CD4-positive, alpha-beta memory T cell (primary cell): ENCODE data around the gene TARM1. TPM values are rescaled to one million over a fixed set of nuclear protein-coding genes. Genes with fewer than 3 reads are reported as not detected.
A peak's percentile ranks its signal among the peaks of the same experiment; 100 is the strongest.

ENCODE experiments used
- CTCF ChIA-PET: fragments of 350-600 bp; sonication (Branson Sonifier 250); formaldehyde crosslinking; loops from one replicate; lab custom pipeline; 2021; ENCODE audit warnings: inconsistent platforms; ENCODE audit not compliant: partially characterized antibody; lab: Charles Lee
- POLR2A ChIA-PET: fragments of 350-600 bp; sonication (Branson Sonifier 250); formaldehyde crosslinking; loops from one replicate; lab custom pipeline; 2021; ENCODE audit not compliant: partially characterized antibody; lab: Charles Lee
- DNase-seq, 5 donors: peaks; one replicate each; pipeline versions ENCODE4 v3.0.0 to v3.0.0-alpha.2; 2020 to 2022; ENCODE audit warnings: mixed read lengths in 1 of 5
- H3K27ac ChIP-seq: one replicate; pipeline ENCODE4 v1.7.0; 2013; ENCODE audit warnings: low read depth, low read length
- H3K27me3 ChIP-seq: 2 replicates; pipeline ENCODE4 v1.7.0; 2013; ENCODE audit warnings: mild to moderate bottlenecking, low read length, moderate library complexity; ENCODE audit not compliant: insufficient read depth
- H3K36me3 ChIP-seq: 2 replicates; pipeline ENCODE4 v1.7.0; 2013; ENCODE audit warnings: mild to moderate bottlenecking, low read length, moderate library complexity; ENCODE audit not compliant: insufficient read depth
- H3K4me1 ChIP-seq: 2 replicates; pipeline ENCODE4 v1.7.0; 2013; ENCODE audit warnings: mild to moderate bottlenecking, low read length, moderate library complexity; ENCODE audit not compliant: insufficient read depth
- H3K4me3 ChIP-seq, 2 donors: one replicate each; pipeline ENCODE4 v1.7.0; 2013; ENCODE audit warnings: low read length in 2 of 2, mild to moderate bottlenecking in 1 of 2
- H3K9me3 ChIP-seq, 2 donors: one replicate each; pipeline ENCODE4 v1.7.0; 2013; ENCODE audit warnings: low read length in 2 of 2, control low read depth in 1 of 2; ENCODE audit not compliant: control insufficient read depth in 1 of 2
- H3K27ac Mint-ChIP-seq, 7 donors: one replicate each; pipeline ENCODE4 v1.8.0; 2020 to 2021; ENCODE audit warnings: mixed read lengths in 7 of 7, mild to moderate bottlenecking in 6 of 7, inconsistent platforms in 3 of 7, moderate library complexity in 3 of 7
- H3K27me3 Mint-ChIP-seq, 2 donors: one replicate each; pipeline ENCODE4 v1.8.0; 2020 to 2021; ENCODE audit warnings: mixed read lengths in 2 of 2
- H3K36me3 Mint-ChIP-seq, 2 donors: one replicate each; pipeline ENCODE4 v1.8.0; 2020 to 2021; ENCODE audit warnings: mixed read lengths in 2 of 2, inconsistent platforms in 1 of 2, mild to moderate bottlenecking in 1 of 2
- H3K4me1 Mint-ChIP-seq, 4 donors: one replicate each; pipeline ENCODE4 v1.8.0; 2020 to 2021; ENCODE audit warnings: mixed read lengths in 4 of 4, mild to moderate bottlenecking in 1 of 4
- H3K4me3 Mint-ChIP-seq, 8 donors: one replicate each; pipeline ENCODE4 v1.8.0; 2020 to 2021; ENCODE audit warnings: mixed read lengths in 8 of 8, mild to moderate bottlenecking in 7 of 8, moderate library complexity in 6 of 8, inconsistent platforms in 3 of 8
- H3K9me3 Mint-ChIP-seq, 8 donors: one replicate each; pipeline ENCODE4 v1.8.0; 2020 to 2021; ENCODE audit warnings: mixed read lengths in 8 of 8, mild to moderate bottlenecking in 5 of 8, inconsistent platforms in 3 of 8, moderate library complexity in 1 of 8
- intact Hi-C: fragments of 100-400 bp; cut with micrococcal nuclease; formaldehyde crosslinking; loops from one replicate; pipeline ENCODE4 v1.15.1; 2023
- polyA plus RNA-seq, 2 donors: library from polyadenylated mRNA; unstranded; fragments of 300-500 nt; fragmentation: Illumina TruSeq; gene quantifications; one replicate each; pipeline ENCODE4 v1.2.3, GENCODE V29; 2021
- total RNA-seq, 2 experiments: library from RNA; stranded (reverse); gene quantifications; one replicate each; pipeline ENCODE4 v1.2.3, GENCODE V29; 2021

Gene TARM1
- total and polyA plus RNA-seq, 4 experiments from 2014 or later, result not detected

DNA sequence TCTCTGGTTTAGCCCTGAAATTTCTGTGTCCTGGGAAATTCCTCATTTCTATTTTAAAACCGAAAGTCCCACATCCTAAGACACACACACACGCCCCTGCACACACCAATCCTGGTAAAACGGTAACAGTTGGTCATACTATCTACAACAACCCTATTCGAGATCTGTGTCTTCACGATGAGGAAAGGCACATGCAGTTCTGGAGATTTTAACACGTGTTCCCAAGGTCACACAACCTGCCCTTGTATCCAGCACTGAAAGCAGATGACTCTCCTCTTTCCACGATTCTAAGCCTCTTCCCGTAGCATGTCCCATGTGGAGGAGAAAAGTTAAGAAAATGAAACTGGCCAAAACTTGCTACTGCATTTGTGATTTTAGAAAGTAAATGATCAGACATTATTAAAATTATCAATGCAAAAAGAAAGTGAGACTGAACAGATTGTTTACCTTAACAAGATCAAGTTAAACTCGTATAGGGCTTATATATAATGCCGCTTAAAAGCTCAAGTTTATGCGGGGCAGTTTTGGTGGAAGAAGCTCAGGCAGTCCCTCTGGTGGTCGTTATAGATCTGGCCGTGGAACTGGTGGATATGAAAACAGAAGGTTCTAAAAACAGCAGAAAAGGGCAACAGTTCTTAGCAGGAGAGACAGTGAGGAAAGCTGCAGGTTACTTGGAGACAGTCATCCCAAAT is 50.1 kb downstream of the TARM1 start:
- no peak for DNase-seq
- no peak overlapping the region for H3K27ac ChIP-seq
- intact Hi-C loops, result loop anchor here (1.0 kb wide), 1 partner anchor 189 kb away; no protein-coding TSS in a partner anchor
- no peaks in the 10 kb centered on the region for H3K27me3 ChIP-seq
- ChIA-PET CTCF (interaction anchor here (0.8 to 1.2 kb wide), 5 partner anchors 11 to 237 kb away, joined by 3 to 5 read pairs (median 3); no protein-coding TSS in a partner anchor), POLR2A (no interaction called here)
- H3K9me3 Mint-ChIP-seq, result no peaks in the 10 kb centered on the region
- no peak overlapping the region for H3K4me3 Mint-ChIP-seq
- H3K27ac Mint-ChIP-seq, result no peak overlapping the region
- H3K4me1 Mint-ChIP-seq, result peaks cover 0 to 4% (median under 1%) of the 10 kb centered on the region in 4 donors
- no peaks in the 10 kb centered on the region for H3K9me3 ChIP-seq
- H3K36me3 ChIP-seq, result no peaks in the 10 kb centered on the region
- no peaks in the 10 kb centered on the region for H3K4me1 ChIP-seq
- H3K36me3 Mint-ChIP-seq, result no peaks in the 10 kb centered on the region
- H3K27me3 Mint-ChIP-seq, result peaks cover 19 to 20% of the 10 kb centered on the region in 2 donors
- no peak overlapping the region for H3K4me3 ChIP-seq

DNA sequence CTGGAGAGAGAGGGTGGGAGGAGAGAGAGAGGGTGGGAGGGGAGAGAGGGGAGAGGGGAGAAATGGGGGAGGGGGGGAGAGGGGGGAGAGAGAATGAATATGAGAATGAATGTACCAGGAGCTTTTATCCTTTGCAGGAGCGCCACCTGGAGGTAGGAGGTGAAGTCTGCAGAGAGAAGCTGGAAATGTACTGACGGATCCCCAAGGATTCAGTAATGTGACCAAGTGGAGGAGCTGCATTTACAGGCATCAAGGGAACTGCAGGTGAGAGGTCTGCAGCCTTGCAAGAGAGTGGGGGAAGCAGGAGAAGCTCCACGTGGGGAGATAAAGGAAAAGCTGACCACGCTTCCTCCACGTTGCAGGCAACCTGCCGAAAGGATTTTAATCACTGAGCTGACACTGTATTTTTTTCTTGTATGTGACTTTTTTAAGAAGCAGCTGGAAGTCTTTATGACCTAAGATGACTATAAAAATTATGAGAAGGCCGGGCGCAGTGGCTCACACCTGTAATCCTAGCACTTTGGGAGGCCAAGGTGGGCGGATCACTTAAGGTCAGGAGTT is 51.2 kb downstream of the TARM1 start:
- Histone ChIP-seq H3K36me3 (no peaks in the 10 kb centered on the region), H3K4me3 (no peak overlapping the region), H3K27me3 (no peaks in the 10 kb centered on the region), H3K9me3 (no peaks in the 10 kb centered on the region), H3K27ac (no peak overlapping the region), H3K4me1 (no peaks in the 10 kb centered on the region)
- Mint-ChIP-seq H3K4me1 (peaks cover 0 to 4% (median under 1%) of the 10 kb centered on the region in 4 donors), H3K27ac (no peak overlapping the region), H3K9me3 (no peaks in the 10 kb centered on the region), H3K36me3 (no peaks in the 10 kb centered on the region), H3K4me3 (no peak overlapping the region), H3K27me3 (peaks cover 17 to 22% of the 10 kb centered on the region in 2 donors)
- ChIA-PET POLR2A (no interaction called here), CTCF (interaction anchor here (0.7 to 10.2 kb wide), 14 partner anchors 8 to 258 kb away, joined by 3 to 97 read pairs (median 4); partner anchors contain the start of gene MYADM)
- DNase-seq, result peak; percentile 28 to 47 (median 40)
- intact Hi-C loops, result loop anchor here (1.0 to 10.0 kb wide), 2 partner anchors 125 to 188 kb away; partner anchors contain the start of gene CACNG7

DNA sequence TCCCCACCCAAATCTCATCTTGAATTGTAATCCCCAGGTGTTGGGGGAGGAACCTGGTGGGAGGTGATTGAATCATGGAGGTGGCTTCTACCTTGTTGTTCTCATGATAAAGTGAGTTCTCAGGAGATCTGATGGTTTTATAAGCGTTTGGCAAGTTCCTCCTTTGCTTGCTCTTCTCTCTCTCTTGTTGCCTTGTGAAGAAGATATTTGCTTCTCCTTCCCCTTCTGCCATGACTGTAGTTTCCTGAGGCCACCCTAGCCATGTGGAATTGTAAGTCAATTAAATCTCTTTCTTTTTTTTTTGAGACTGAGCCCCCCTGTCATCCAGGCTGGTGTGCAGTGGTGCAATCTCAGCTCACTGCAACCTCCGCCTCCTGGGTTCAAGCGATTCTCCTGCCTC is 51.9 kb downstream of the TARM1 start:
- H3K9me3 Mint-ChIP-seq, result peaks cover 0 to 4% (median 0%) of the 10 kb centered on the region in 8 donors
- H3K27ac Mint-ChIP-seq, result no peak overlapping the region
- no peak overlapping the region for H3K27ac ChIP-seq
- no peak for DNase-seq
- H3K36me3 ChIP-seq, result no peaks in the 10 kb centered on the region
- H3K4me3 ChIP-seq, result no peak overlapping the region
- CTCF ChIA-PET, result interaction anchor here (1.2 to 10.2 kb wide), 9 partner anchors 9 to 257 kb away, joined by 4 to 97 read pairs (median 6); partner anchors contain the start of gene MYADM
- H3K9me3 ChIP-seq, result no peaks in the 10 kb centered on the region
- intact Hi-C loops, result loop anchor here (10.0 kb wide), 1 partner anchor 124 kb away; the partner anchor contains the start of gene CACNG7
- no peak overlapping the region for H3K4me3 Mint-ChIP-seq
- H3K27me3 ChIP-seq, result no peaks in the 10 kb centered on the region
- POLR2A ChIA-PET, result no interaction called here
- no peaks in the 10 kb centered on the region for H3K36me3 Mint-ChIP-seq
- H3K4me1 Mint-ChIP-seq, result peaks cover 0 to 4% (median 1%) of the 10 kb centered on the region in 4 donors
- peaks cover 19 to 27% of the 10 kb centered on the region in 2 donors for H3K27me3 Mint-ChIP-seq
- H3K4me1 ChIP-seq, result no peaks in the 10 kb centered on the region

DNA sequence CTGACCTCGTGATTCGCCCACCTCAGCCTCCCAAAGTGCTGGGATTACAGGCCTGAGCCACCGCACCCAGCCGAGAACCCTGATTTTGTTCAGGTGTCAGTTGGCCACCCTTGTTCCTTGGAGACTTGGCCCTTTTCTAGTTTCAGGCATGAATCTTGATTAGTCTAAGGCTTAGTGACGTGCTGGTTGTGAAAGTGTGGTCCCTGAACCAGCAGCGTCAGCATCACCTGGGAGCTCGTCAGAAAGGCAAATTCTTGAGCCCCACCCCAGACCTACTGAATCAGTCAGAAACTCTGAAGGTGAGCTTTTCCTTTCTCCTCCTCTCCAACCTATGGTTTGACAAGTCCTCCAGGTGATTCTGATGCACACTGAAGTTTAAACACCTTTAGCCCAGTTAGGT is 54.5 kb downstream of the TARM1 start:
- no peaks in the 10 kb centered on the region for H3K27me3 ChIP-seq
- no peaks in the 10 kb centered on the region for H3K9me3 ChIP-seq
- Mint-ChIP-seq H3K9me3 (peaks cover 0 to 4% (median 0%) of the 10 kb centered on the region in 8 donors), H3K27me3 (peaks cover 21 to 39% of the 10 kb centered on the region in 2 donors), H3K4me1 (peaks cover 0 to 8% (median 5%) of the 10 kb centered on the region in 4 donors), H3K27ac (no peak overlapping the region), H3K4me3 (no peak overlapping the region), H3K36me3 (no peaks in the 10 kb centered on the region)
- POLR2A ChIA-PET, result interaction anchor here (0.6 kb wide), 1 partner anchor 158 kb away, joined by 3 read pairs; no protein-coding TSS in a partner anchor
- H3K4me3 ChIP-seq, result no peak overlapping the region
- H3K36me3 ChIP-seq, result no peaks in the 10 kb centered on the region
- CTCF ChIA-PET, result interaction anchor here (1.7 to 10.2 kb wide), 3 partner anchors 9 to 236 kb away, joined by 6 to 97 read pairs (median 6); no protein-coding TSS in a partner anchor
- no peak for DNase-seq
- intact Hi-C loops, result loop anchor here (10.0 kb wide), 1 partner anchor 122 kb away; the partner anchor contains the start of gene CACNG7
- H3K27ac ChIP-seq, result no peak overlapping the region
- H3K4me1 ChIP-seq, result peaks cover 5% of the 10 kb centered on the region

DNA sequence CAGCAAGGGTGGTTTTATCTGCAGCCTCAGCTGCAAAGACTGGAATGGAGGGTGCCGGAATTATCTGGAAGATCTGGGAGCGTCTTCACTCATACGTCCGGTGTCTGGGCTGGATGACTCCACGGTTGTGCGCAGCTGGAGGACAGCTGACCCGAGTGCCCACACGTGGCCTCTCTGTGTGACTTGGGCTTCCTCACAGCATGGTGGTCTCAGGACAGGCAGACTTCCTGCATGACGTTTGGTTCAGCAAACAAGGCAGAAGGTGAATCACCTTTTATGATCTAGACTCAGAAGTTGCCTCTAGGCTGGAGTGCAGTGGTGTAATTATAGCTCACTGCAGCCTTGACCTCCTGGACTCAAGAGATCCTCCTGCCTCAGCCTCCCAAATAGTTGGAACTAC is 56.5 kb downstream of the TARM1 start:
- Mint-ChIP-seq H3K27me3 (peaks cover 18 to 39% of the 10 kb centered on the region in 2 donors), H3K36me3 (no peaks in the 10 kb centered on the region), H3K4me3 (no peak overlapping the region), H3K27ac (no peak overlapping the region), H3K4me1 (peaks cover 0 to 8% (median 2%) of the 10 kb centered on the region in 4 donors), H3K9me3 (peaks cover 0 to 4% (median 0%) of the 10 kb centered on the region in 8 donors)
- ChIA-PET CTCF (interaction anchor here (0.7 to 10.2 kb wide), 13 partner anchors 8 to 1030 kb away, joined by 3 to 97 read pairs (median 4); no protein-coding TSS in a partner anchor), POLR2A (no interaction called here)
- no peak overlapping the region for H3K27ac ChIP-seq
- no peaks in the 10 kb centered on the region for H3K9me3 ChIP-seq
- no peaks in the 10 kb centered on the region for H3K27me3 ChIP-seq
- peaks cover 5% of the 10 kb centered on the region for H3K4me1 ChIP-seq
- H3K36me3 ChIP-seq, result no peaks in the 10 kb centered on the region
- no peak for DNase-seq
- intact Hi-C loops, result loop anchor here (1.0 to 10.0 kb wide), 5 partner anchors 120 to 827 kb away; partner anchors contain the start of gene CACNG7
- no peak overlapping the region for H3K4me3 ChIP-seq

DNA sequence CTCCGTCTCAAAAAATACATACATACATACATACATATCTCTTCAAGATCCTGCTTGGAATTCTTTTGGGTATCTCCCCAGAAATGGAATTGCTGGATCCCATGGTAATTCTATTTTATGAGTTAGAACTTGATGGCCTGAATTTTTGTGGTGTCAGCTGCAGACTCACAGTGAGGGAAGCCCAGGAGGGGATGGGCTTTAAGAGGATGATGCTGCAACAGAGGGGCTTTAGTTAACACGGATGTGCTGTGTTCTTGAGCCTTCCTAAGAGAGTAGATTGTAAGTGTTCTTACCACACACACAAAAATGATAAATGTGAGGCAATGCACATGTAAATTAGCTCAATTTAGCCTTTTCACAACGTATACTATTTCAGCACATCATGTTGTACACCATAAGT is 58.0 kb downstream of the TARM1 start:
- H3K4me1 ChIP-seq, result peaks cover 5% of the 10 kb centered on the region
- H3K27me3 ChIP-seq, result no peaks in the 10 kb centered on the region
- H3K27me3 Mint-ChIP-seq, result peaks cover 16 to 33% of the 10 kb centered on the region in 2 donors
- no peaks in the 10 kb centered on the region for H3K36me3 Mint-ChIP-seq
- intact Hi-C loops, result loop anchor here (5.0 to 10.0 kb wide), 3 partner anchors 118 to 826 kb away; partner anchors contain the start of gene CACNG7
- H3K36me3 ChIP-seq, result no peaks in the 10 kb centered on the region
- CTCF ChIA-PET, result interaction anchor here (0.9 to 10.2 kb wide), 13 partner anchors 9 to 249 kb away, joined by 3 to 97 read pairs (median 6); no protein-coding TSS in a partner anchor
- no peak overlapping the region for H3K4me3 Mint-ChIP-seq
- no peak overlapping the region for H3K27ac ChIP-seq
- H3K4me3 ChIP-seq, result no peak overlapping the region
- H3K27ac Mint-ChIP-seq, result peak overlapping the region in 1 of 7 donors; percentile 29
- no peak for DNase-seq
- no peaks in the 10 kb centered on the region for H3K9me3 ChIP-seq
- peaks cover 0 to 8% (median 2%) of the 10 kb centered on the region in 4 donors for H3K4me1 Mint-ChIP-seq
- H3K9me3 Mint-ChIP-seq, result peaks cover 0 to 4% (median 0%) of the 10 kb centered on the region in 8 donors
- POLR2A ChIA-PET, result no interaction called here
